Sigmoid colon (tissue), 7 donors: ENCODE data around the gene KSR1. TPM values are rescaled to one million over a fixed set of nuclear protein-coding genes. Genes with fewer than 3 reads are reported as not detected.

Experiments used
- DNase-seq: peaks from one replicate; pipeline ENCODE4 v3.0.0-alpha.2; 2019
- H3K27ac ChIP-seq, 4 donors: fragments of 200-600 bp; sonication (generic); one replicate each; pipeline ENCODE4 v1.5.1; 2016 to 2019; ENCODE audit warnings: mild to moderate bottlenecking in 1 of 4
- H3K27me3 ChIP-seq, 3 donors: fragments of 200-600 bp; sonication (generic); one replicate each; pipeline ENCODE4 v1.5.1; 2019; ENCODE audit warnings: mild to moderate bottlenecking in 1 of 3
- H3K36me3 ChIP-seq, 4 donors: fragments of 200-600 bp; sonication (generic); one replicate each; pipeline ENCODE4 v1.5.1; 2016 to 2019
- H3K4me1 ChIP-seq, 4 donors: fragments of 200-600 bp; sonication (generic); one replicate each; pipeline ENCODE4 v1.5.1; 2017 to 2019
- H3K4me3 ChIP-seq, 4 donors: fragments of 200-600 bp; sonication (generic); one replicate each; pipeline ENCODE4 v1.5.1; 2017 to 2019; ENCODE audit warnings: mild to moderate bottlenecking in 2 of 4, moderate library complexity in 1 of 4
- H3K9me3 ChIP-seq, 4 donors: fragments of 200-600 bp in 3 of 4; sonication (generic) in 3 of 4; one replicate each; pipeline versions ENCODE4 v1.5.1 to v1.6.1; 2013 to 2019
- CTCF ChIP-seq, 4 experiments: fragments of 450-650 bp in 3 of 4; fragments of 200-600 bp in 1 of 4; IDR thresholded peaks; one replicate each; pipeline ENCODE4 v1.5.1; 2016 to 2019; ENCODE audit warnings: antibody characterized with exemption in 4 of 4, mild to moderate bottlenecking in 3 of 4, moderate library complexity in 2 of 4
- EP300 ChIP-seq, 4 donors: sonication (generic); formaldehyde crosslinking; IDR thresholded peaks; one replicate each; pipeline ENCODE4 v1.6.1; 2017; ENCODE audit warnings: antibody characterized with exemption in 4 of 4
- POLR2A ChIP-seq, 2 donors: fragments of 450-650 bp; IDR thresholded peaks; one replicate each; pipeline ENCODE4 v1.6.1; 2016; ENCODE audit warnings: antibody characterized with exemption in 2 of 2, mild to moderate bottlenecking in 2 of 2, moderate library complexity in 2 of 2
- POLR2AphosphoS5 ChIP-seq, 4 donors: sonication (generic); formaldehyde crosslinking; IDR thresholded peaks; one replicate each; pipeline ENCODE4 v1.6.1; 2017; ENCODE audit warnings: antibody characterized with exemption in 4 of 4
- WGBS, 2 donors: extraction: QIAGEN DNeasy Blood & Tissue Kit; methylation state at CpG; one replicate each; pipeline ENCODE4 v1.1.7; 2013; 5-methylcytosine and 5-hydroxymethylcytosine counted together
- intact Hi-C: fragments of 100-400 bp; cut with DNase I; formaldehyde crosslinking; loops from one replicate; pipeline ENCODE4 v1.15.1; 2023
- polyA plus RNA-seq, 3 donors: library from polyadenylated mRNA; stranded (reverse); fragments of 200-250 nt; gene quantifications; one replicate each; pipeline ENCODE4 v1.2.3, GENCODE V29; 2013
- total RNA-seq, 4 donors: library from RNA; depleted of rRNA; stranded (reverse); fragments of >200 nt; gene quantifications; one replicate each; pipeline ENCODE4 v1.1.0, GENCODE V29; 2016
- donor health status: healthy with polysubstance abuse.
- donor health status: Bipolar disorder and iron deficiency.
- donor health status: healthy.

KSR1 gene
- total and polyA plus RNA-seq, 7 donors, result 4.2 to 25.8 (median 18.2) TPM

GRCh38 chr17:27610304-27610677 lies 154.0 kb downstream of the KSR1 start:
- TF ChIP-seq POLR2A (IDR thresholded peaks at IDR 0.05) (no peak), POLR2AphosphoS5 (IDR thresholded peaks at IDR 0.05) (no peak), EP300 (IDR thresholded peaks at IDR 0.05) (no peak), CTCF (IDR thresholded peaks at IDR 0.05) (no peak)
- no peak for DNase-seq
- H3K9me3 ChIP-seq, result no peaks in the 10 kb centered on the region
- H3K36me3 ChIP-seq, result peaks cover 2 to 92% (median 24%) of the 10 kb centered on the region in 4 donors
- 82 to 94% methylated on average over 4 of the region's 4 CpGs for WGBS, 2 donors
- no peak overlapping the region for H3K4me3 ChIP-seq
- intact Hi-C loops, result no loop called here
- no peaks in the 10 kb centered on the region for H3K27me3 ChIP-seq
- H3K27ac ChIP-seq, result no peak overlapping the region
- H3K4me1 ChIP-seq, result no peaks in the 10 kb centered on the region

- no peaks in the 10 kb centered on the region for H3K9me3 ChIP-seq
- H3K4me1 ChIP-seq, result no peaks in the 10 kb centered on the region
- intact Hi-C loops, result no loop called here
- no peak for DNase-seq
- TF ChIP-seq EP300 (IDR thresholded peaks at IDR 0.05), result no peak
- TF ChIP-seq POLR2A (IDR thresholded peaks at IDR 0.05), result no peak
- no peak for TF ChIP-seq CTCF (IDR thresholded peaks at IDR 0.05)
- no peak for TF ChIP-seq POLR2AphosphoS5 (IDR thresholded peaks at IDR 0.05)
- WGBS, 2 donors, result 79 to 86% methylated on average over 3 of the region's 3 CpGs
- H3K4me3 ChIP-seq, result no peak overlapping the region
- H3K36me3 ChIP-seq, result peaks cover 0 to 85% (median 18%) of the 10 kb centered on the region in 4 donors
- H3K27me3 ChIP-seq, result no peaks in the 10 kb centered on the region
- H3K27ac ChIP-seq, result no peak overlapping the region
Measured at GRCh38 chr17:27612160-27612770, 156.0 kb downstream of the KSR1 start.

GRCh38 chr17:27613433-27613832 lies 157.2 kb downstream of the KSR1 start:
- peaks cover 0 to 85% (median 30%) of the 10 kb centered on the region in 4 donors for H3K36me3 ChIP-seq
- intact Hi-C loops, result no loop called here
- no peak for DNase-seq

GRCh38 chr17:27615121-27615520 lies 158.9 kb downstream of the KSR1 start:
- no peaks in the 10 kb centered on the region for H3K27me3 ChIP-seq
- peaks cover 0 to 83% (median 25%) of the 10 kb centered on the region in 4 donors for H3K36me3 ChIP-seq
- no peaks in the 10 kb centered on the region for H3K4me1 ChIP-seq
- no peaks in the 10 kb centered on the region for H3K9me3 ChIP-seq
- 94 to 100% methylated on average over 1 of the region's 1 CpG for WGBS, 2 donors
- no peak overlapping the region for H3K27ac ChIP-seq
- TF ChIP-seq CTCF (IDR thresholded peaks at IDR 0.05) (no peak), POLR2A (IDR thresholded peaks at IDR 0.05) (no peak), POLR2AphosphoS5 (IDR thresholded peaks at IDR 0.05) (no peak), EP300 (IDR thresholded peaks at IDR 0.05) (no peak)
- intact Hi-C loops, result no loop called here
- H3K4me3 ChIP-seq, result no peak overlapping the region
- no peak for DNase-seq

More at GRCh38 chr17:27613433-27613832, 157.2 kb downstream of the KSR1 start:
- Histone ChIP-seq H3K27ac (no peak overlapping the region), H3K9me3 (no peaks in the 10 kb centered on the region), H3K27me3 (no peaks in the 10 kb centered on the region), H3K4me1 (no peaks in the 10 kb centered on the region), H3K4me3 (no peak overlapping the region)
- TF ChIP-seq EP300 (IDR thresholded peaks at IDR 0.05), result no peak
- TF ChIP-seq POLR2A (IDR thresholded peaks at IDR 0.05), result no peak
- TF ChIP-seq CTCF (IDR thresholded peaks at IDR 0.05), result no peak
- no peak for TF ChIP-seq POLR2AphosphoS5 (IDR thresholded peaks at IDR 0.05)
- 87 to 89% methylated on average over 3 of the region's 3 CpGs for WGBS, 2 donors

- H3K4me1 ChIP-seq, result no peaks in the 10 kb centered on the region
- TF ChIP-seq EP300 (IDR thresholded peaks at IDR 0.05) (no peak), POLR2A (IDR thresholded peaks at IDR 0.05) (no peak), CTCF (IDR thresholded peaks at IDR 0.05) (no peak), POLR2AphosphoS5 (IDR thresholded peaks at IDR 0.05) (no peak)
- no peaks in the 10 kb centered on the region for H3K27me3 ChIP-seq
- peaks cover 0 to 86% (median 35%) of the 10 kb centered on the region in 4 donors for H3K36me3 ChIP-seq
- H3K4me3 ChIP-seq, result no peak overlapping the region
- H3K27ac ChIP-seq, result no peak overlapping the region
- no peaks in the 10 kb centered on the region for H3K9me3 ChIP-seq
- no peak for DNase-seq
- 48 to 56% methylated on average over 4 of the region's 4 CpGs for WGBS, 2 donors
- intact Hi-C loops, result no loop called here
Measured at GRCh38 chr17:27616414-27616813, 160.2 kb downstream of the KSR1 start.
